ENCODE measurements around the gene SH3BP1. TPM values are rescaled to one million over a fixed set of nuclear protein-coding genes. Genes with fewer than 3 reads are reported as not detected.

Gene SH3BP1
- total RNA-seq, 1 donor from 2014 or later, result 31.9 TPM

DNA sequence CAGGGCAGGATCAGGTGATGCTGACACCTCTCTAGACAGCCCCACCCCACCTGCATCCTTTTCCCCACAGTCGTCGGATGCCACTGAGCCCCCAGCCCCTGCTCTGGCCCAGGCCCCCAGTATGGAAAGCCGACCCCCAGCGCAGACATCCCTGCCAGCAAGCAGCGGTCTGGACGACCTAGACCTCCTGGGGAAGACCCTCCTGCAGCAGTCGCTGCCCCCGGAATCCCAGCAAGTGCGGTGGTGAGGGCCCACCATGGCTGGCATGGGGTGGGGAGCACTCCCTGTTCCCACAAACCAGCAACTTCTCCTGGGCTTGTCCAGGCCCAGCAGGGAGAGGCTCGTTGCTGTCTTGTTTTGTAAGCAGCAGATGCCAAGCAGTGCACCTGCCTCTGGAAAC lies 9.5 kb upstream of the SH3BP1 start:
- H3K27me3 Mint-ChIP-seq (ENCODE audit: low read depth), result no peaks in the 10 kb centered on the region
- peaks cover 21% of the 10 kb centered on the region for H3K4me1 Mint-ChIP-seq
- H3K36me3 Mint-ChIP-seq, result peaks cover 10% of the 10 kb centered on the region
- H3K27ac Mint-ChIP-seq, result no peak overlapping the region
- TF ChIP-seq, protein P1, sequence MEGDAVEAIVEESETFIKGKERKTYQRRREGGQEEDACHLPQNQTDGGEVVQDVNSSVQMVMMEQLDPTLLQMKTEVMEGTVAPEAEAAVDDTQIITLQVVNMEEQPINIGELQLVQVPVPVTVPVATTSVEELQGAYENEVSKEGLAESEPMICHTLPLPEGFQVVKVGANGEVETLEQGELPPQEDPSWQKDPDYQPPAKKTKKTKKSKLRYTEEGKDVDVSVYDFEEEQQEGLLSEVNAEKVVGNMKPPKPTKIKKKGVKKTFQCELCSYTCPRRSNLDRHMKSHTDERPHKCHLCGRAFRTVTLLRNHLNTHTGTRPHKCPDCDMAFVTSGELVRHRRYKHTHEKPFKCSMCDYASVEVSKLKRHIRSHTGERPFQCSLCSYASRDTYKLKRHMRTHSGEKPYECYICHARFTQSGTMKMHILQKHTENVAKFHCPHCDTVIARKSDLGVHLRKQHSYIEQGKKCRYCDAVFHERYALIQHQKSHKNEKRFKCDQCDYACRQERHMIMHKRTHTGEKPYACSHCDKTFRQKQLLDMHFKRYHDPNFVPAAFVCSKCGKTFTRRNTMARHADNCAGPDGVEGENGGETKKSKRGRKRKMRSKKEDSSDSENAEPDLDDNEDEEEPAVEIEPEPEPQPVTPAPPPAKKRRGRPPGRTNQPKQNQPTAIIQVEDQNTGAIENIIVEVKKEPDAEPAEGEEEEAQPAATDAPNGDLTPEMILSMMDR (IDR thresholded peaks at IDR 0.05; ENCODE audit: unreplicated experiment), result no peak
- no peak for DNase-seq (ENCODE audit: low spot score in 2 of 2, unreplicated experiment in 2 of 2)
- no peak overlapping the region for H3K4me3 Mint-ChIP-seq
- no peaks in the 10 kb centered on the region for H3K9me3 Mint-ChIP-seq

DNA sequence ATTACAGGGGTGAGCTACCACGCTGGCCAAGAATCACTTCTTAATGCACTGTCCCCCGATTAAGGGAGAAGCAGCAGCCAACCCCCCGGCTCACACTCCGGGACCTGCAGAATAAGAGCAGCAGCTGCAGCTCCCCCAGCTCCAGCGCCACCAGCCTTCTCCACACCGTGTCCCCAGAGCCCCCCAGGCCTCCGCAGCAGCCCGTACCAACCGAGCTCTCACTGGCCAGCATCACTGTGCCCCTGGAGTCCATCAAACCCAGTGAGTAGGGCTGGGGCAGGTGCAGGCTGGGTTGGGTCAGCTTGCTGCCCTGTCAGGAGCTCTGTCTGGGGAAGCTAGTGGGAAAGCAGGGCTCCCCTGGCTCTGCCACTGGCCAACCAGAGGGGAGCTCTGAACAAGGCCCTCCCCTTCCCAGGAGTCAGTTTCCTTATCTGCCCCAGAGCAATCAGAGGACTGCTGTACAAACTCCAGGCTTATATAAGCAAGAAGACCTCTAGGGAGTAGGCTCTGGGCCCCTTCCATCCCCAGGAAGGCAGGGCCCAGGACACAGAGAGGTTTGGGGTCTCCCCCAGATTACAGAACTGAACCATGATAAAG lies 8.5 kb upstream of the SH3BP1 start:
- no peak for DNase-seq (ENCODE audit: low spot score in 2 of 2, unreplicated experiment in 2 of 2)
- TF ChIP-seq, protein P1 (IDR thresholded peaks at IDR 0.05; ENCODE audit: unreplicated experiment), result no peak
- peaks cover 6% of the 10 kb centered on the region for H3K36me3 Mint-ChIP-seq
- H3K4me3 Mint-ChIP-seq, result no peak overlapping the region
- peak overlapping the region; percentile 71 for H3K27ac Mint-ChIP-seq
- H3K27me3 Mint-ChIP-seq (ENCODE audit: low read depth), result no peaks in the 10 kb centered on the region
- H3K4me1 Mint-ChIP-seq, result peaks cover 24% of the 10 kb centered on the region
- no peaks in the 10 kb centered on the region for H3K9me3 Mint-ChIP-seq

DNA sequence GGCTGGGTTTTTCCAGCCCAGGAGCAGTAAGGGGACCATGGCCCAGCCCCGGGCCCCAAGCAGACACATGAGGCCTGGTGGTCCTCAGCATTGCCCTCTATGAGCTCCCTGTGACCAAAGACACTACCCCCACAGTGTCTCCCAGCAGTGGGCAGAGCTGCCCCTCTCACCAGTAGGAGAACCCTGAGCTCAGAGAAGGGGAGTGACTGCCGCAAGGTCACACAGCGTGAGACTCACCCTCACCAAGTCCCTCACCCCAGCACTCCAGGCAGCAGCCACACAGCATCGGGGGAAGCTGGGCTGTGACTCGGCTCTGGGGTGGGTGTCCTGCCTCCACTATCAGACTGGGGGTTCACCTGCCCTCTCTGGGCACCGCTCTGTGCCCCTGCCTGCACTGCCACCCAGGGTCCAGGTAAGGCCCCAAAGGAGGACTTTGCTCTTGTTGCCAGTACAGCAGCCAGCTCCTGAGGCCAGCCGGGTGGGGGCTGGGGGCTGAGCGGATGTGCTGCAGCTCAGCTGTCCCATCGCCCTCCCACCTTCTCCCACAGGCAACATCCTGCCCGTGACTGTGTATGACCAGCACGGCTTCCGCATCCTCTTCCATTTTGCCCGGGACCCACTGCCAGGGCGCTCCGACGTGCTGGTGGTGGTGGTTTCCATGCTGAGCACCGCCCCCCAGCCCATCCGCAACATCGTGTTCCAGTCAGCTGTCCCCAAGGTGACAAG lies 7.9 kb upstream of the SH3BP1 start:
- H3K27ac Mint-ChIP-seq, result peak overlapping the region; percentile 39

DNA sequence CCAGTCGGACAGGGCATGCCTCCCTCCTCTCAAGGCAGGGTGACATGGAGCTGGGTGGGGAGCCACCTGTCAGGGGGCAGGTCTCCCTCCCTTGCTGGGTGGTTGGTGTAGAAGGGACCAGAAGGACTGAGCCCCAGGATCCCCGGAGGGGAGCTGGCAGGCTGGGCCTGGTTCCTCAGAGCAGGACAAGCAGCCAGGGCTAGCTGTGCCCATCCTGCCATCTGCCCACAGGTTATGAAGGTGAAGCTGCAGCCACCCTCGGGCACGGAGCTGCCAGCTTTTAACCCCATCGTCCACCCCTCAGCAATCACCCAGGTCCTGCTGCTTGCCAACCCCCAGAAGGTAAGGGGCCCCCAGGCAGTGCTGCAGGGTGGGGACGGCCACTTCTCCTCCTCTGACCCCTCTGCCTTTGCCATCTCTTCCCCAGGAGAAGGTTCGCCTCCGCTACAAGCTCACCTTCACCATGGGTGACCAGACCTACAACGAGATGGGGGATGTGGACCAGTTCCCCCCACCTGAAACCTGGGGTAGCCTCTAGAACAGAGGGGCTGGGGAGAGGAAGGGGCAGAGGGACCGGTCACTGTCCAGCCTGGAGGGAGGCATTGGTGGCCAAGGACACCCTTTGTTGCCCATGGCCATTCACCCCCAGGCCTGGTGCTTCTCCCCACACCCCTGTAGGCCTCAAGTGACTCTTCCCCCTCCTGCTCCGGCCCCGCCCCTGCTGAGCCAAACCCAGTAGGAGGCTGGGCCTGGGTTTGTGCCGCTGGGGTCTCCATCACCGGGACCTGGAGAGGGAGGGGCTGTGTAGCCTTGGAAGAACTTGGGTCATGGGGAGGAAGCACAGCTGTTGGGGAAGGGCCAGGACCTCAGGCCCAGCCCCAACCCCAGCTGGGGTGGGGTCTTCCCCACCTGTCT lies 7.0 kb upstream of the SH3BP1 start:
- Mint-ChIP-seq H3K9me3 (no peaks in the 10 kb centered on the region), H3K27me3 (ENCODE audit: low read depth) (no peaks in the 10 kb centered on the region), H3K4me3 (no peak overlapping the region), H3K36me3 (peaks cover 6% of the 10 kb centered on the region), H3K27ac (peak overlapping the region; percentile 39), H3K4me1 (peaks cover 23% of the 10 kb centered on the region)
- TF ChIP-seq, protein P1 (IDR thresholded peaks at IDR 0.05; ENCODE audit: unreplicated experiment), result no peak
- DNase-seq (ENCODE audit: low spot score in 2 of 2, unreplicated experiment in 2 of 2), result no peak

More for the DNA sequence above, 7.9 kb upstream of the SH3BP1 start:
- no peaks in the 10 kb centered on the region for H3K9me3 Mint-ChIP-seq
- peaks cover 6% of the 10 kb centered on the region for H3K36me3 Mint-ChIP-seq
- TF ChIP-seq, protein P1 (IDR thresholded peaks at IDR 0.05; ENCODE audit: unreplicated experiment), result no peak
- no peaks in the 10 kb centered on the region for H3K27me3 Mint-ChIP-seq (ENCODE audit: low read depth)
- no peak for DNase-seq (ENCODE audit: low spot score in 2 of 2, unreplicated experiment in 2 of 2)
- no peak overlapping the region for H3K4me3 Mint-ChIP-seq
- peaks cover 22% of the 10 kb centered on the region for H3K4me1 Mint-ChIP-seq

DNA sequence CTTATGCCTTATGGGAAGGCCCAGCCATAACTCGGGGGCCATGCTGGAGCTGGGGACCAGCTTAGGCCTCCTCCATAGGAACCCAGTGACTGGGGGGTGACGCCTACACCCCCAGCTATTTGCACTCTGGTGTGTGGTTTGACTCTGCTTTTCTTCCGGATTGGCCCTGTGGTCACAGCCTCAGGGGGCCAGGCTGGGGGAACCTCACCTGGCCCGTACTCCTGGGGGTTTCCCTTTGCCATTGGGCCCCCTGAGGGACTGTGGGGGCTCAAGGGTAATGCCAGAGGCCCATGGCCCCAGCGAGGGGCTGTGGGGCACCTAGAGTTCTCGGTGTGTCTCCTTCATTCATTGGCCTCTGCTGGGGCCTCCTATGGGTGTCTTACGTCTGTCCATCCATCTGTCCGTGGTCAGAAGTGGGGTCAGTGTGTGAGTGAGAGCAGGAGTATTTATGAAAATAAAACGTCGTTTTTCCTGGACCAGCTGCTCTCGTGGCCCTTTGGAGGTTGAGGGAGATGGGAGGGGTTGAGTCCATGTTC lies 6.3 kb upstream of the SH3BP1 start:
- peak overlapping the region; percentile 91 for H3K27ac Mint-ChIP-seq
- H3K4me3 Mint-ChIP-seq, result no peak overlapping the region
- DNase-seq (ENCODE audit: low spot score in 2 of 2, unreplicated experiment in 2 of 2), result no peak
- peaks cover 23% of the 10 kb centered on the region for H3K4me1 Mint-ChIP-seq
- TF ChIP-seq, protein P1 (IDR thresholded peaks at IDR 0.05; ENCODE audit: unreplicated experiment), result no peak
- H3K36me3 Mint-ChIP-seq, result peaks cover 6% of the 10 kb centered on the region
- H3K9me3 Mint-ChIP-seq, result no peaks in the 10 kb centered on the region
- no peaks in the 10 kb centered on the region for H3K27me3 Mint-ChIP-seq (ENCODE audit: low read depth)
